ENCODE measurements around the gene SETD1B. TPM values are rescaled to one million over a fixed set of nuclear protein-coding genes. Genes with fewer than 3 reads are reported as not detected.

SETD1B gene
- total RNA-seq, 1 experiment from 2014 or later, result 23.8 TPM

GRCh38 chr12:121783766-121784165, 20.0 kb upstream of the SETD1B start:
- intact Hi-C loops (cut with micrococcal nuclease; ENCODE audit: unreplicated experiment), result no loop called here
- ChIA-PET CTCF (interaction anchor here (1.2 kb wide), 1 partner anchor 10 kb away, joined by 3 read pairs; no protein-coding TSS in a partner anchor), POLR2A (ENCODE audit: low non-redundant PET) (no interaction called here)
- Histone ChIP-seq H3K36me3 (ENCODE audit: insufficient read depth, low read length, poor library complexity, severe bottlenecking) (peaks cover 4% of the 10 kb centered on the region), H3K9me3 (ENCODE audit: low read depth, low read length, poor library complexity, severe bottlenecking) (no peaks in the 10 kb centered on the region), H3K27ac (ENCODE audit: low read depth, low read length, poor library complexity, severe bottlenecking) (no peak overlapping the region), H3K4me3 (ENCODE audit: low read depth, low read length, poor library complexity, severe bottlenecking) (no peak overlapping the region), H3K4me1 (ENCODE audit: insufficient read depth, low read length, poor library complexity, severe bottlenecking) (peaks cover 15% of the 10 kb centered on the region), H3K27me3 (replicated peaks; ENCODE audit: insufficient read depth, low read depth, low read length, poor library complexity) (no peaks in the 10 kb centered on the region)
- DNase-seq (ENCODE audit: low spot score), result no peak
- TF ChIP-seq EZH2 (IDR thresholded peaks at IDR 0.05; ENCODE audit: borderline replicate concordance, low read depth, low read length, poor library complexity, severe bottlenecking) (no peak), CTCF (conservative IDR thresholded peaks at IDR 0.05; ENCODE audit: low read depth, low read length) (no peak)
- BruUV-seq (replicated peaks), result no TSS peak

- TF ChIP-seq EZH2 (IDR thresholded peaks at IDR 0.05; ENCODE audit: borderline replicate concordance, low read depth, low read length, poor library complexity, severe bottlenecking), result no peak
- no peak for TF ChIP-seq CTCF (conservative IDR thresholded peaks at IDR 0.05; ENCODE audit: low read depth, low read length)
- CTCF ChIA-PET, result interaction anchor here (0.6 to 0.9 kb wide), 2 partner anchors 28 kb away, joined by 3 to 5 read pairs; no protein-coding TSS in a partner anchor
- H3K36me3 ChIP-seq (ENCODE audit: insufficient read depth, low read length, poor library complexity, severe bottlenecking), result peaks cover 4% of the 10 kb centered on the region
- no peak for DNase-seq (ENCODE audit: low spot score)
- no peaks in the 10 kb centered on the region for H3K9me3 ChIP-seq (ENCODE audit: low read depth, low read length, poor library complexity, severe bottlenecking)
- intact Hi-C loops (cut with micrococcal nuclease; ENCODE audit: unreplicated experiment), result no loop called here
- H3K27me3 ChIP-seq (replicated peaks; ENCODE audit: insufficient read depth, low read depth, low read length, poor library complexity), result no peaks in the 10 kb centered on the region
- no peak overlapping the region for H3K27ac ChIP-seq (ENCODE audit: low read depth, low read length, poor library complexity, severe bottlenecking)
- peaks cover 15% of the 10 kb centered on the region for H3K4me1 ChIP-seq (ENCODE audit: insufficient read depth, low read length, poor library complexity, severe bottlenecking)
- POLR2A ChIA-PET (ENCODE audit: low non-redundant PET), result interaction anchor here (0.6 kb wide), 2 partner anchors 9 to 11 kb away, joined by 4 to 5 read pairs; partner anchors contain the start of gene RHOF
- no peak overlapping the region for H3K4me3 ChIP-seq (ENCODE audit: low read depth, low read length, poor library complexity, severe bottlenecking)
- no TSS peak for BruUV-seq (replicated peaks)
Observed at GRCh38 chr12:121784460-121784859, 19.3 kb upstream of the SETD1B start.

- POLR2A ChIA-PET (ENCODE audit: low non-redundant PET), result no interaction called here
- intact Hi-C loops (cut with micrococcal nuclease; ENCODE audit: unreplicated experiment), result no loop called here
- no peaks in the 10 kb centered on the region for H3K36me3 ChIP-seq (ENCODE audit: insufficient read depth, low read length, poor library complexity, severe bottlenecking)
- H3K4me1 ChIP-seq (ENCODE audit: insufficient read depth, low read length, poor library complexity, severe bottlenecking), result peaks cover 11% of the 10 kb centered on the region
- no peaks in the 10 kb centered on the region for H3K27me3 ChIP-seq (replicated peaks; ENCODE audit: insufficient read depth, low read depth, low read length, poor library complexity)
- H3K4me3 ChIP-seq (ENCODE audit: low read depth, low read length, poor library complexity, severe bottlenecking), result no peak overlapping the region
- no peak overlapping the region for H3K27ac ChIP-seq (ENCODE audit: low read depth, low read length, poor library complexity, severe bottlenecking)
- BruUV-seq (replicated peaks), result no TSS peak
- DNase-seq (ENCODE audit: low spot score), result no peak
- no peaks in the 10 kb centered on the region for H3K9me3 ChIP-seq (ENCODE audit: low read depth, low read length, poor library complexity, severe bottlenecking)
- TF ChIP-seq EZH2 (IDR thresholded peaks at IDR 0.05; ENCODE audit: borderline replicate concordance, low read depth, low read length, poor library complexity, severe bottlenecking), result no peak
- no peak for TF ChIP-seq CTCF (conservative IDR thresholded peaks at IDR 0.05; ENCODE audit: low read depth, low read length)
- CTCF ChIA-PET, result interaction anchor here (0.5 kb wide), 1 partner anchor 292 kb away, joined by 3 read pairs; no protein-coding TSS in a partner anchor
Observed at GRCh38 chr12:121786440-121786825, 17.4 kb upstream of the SETD1B start.

Data from A673 (cell line).